Measurements from ENCODE around the gene ZNF511. TPM values are rescaled to one million over a fixed set of nuclear protein-coding genes. Genes with fewer than 3 reads are reported as not detected.

The ZNF511 gene
- total RNA-seq, 1 experiment from 2014 or later = 89.4 TPM

GRCh38 chr10:133346413-133346812 lies 37.7 kb downstream of the ZNF511 start:
- no peak overlapping the region for H3K18ac ChIP-seq (ENCODE audit: insufficient read length, low read depth, low read length)
- Mint-ChIP-seq H3K27me3 (ENCODE audit: low read depth) (peaks cover 26% of the 10 kb centered on the region), H3K36me3 (ENCODE audit: insufficient read depth in 1 of 3, low read depth in 3 of 3) (no peaks in the 10 kb centered on the region; a peak in 2 of 7 replicates), H3K27ac (peak overlapping the region in 1 of 3 experiments; percentile 40; a peak in 1 of 7 replicates), H3K4me3 (no peak overlapping the region; a peak in 1 of 5 replicates), H3K9me3 (no peaks in the 10 kb centered on the region; a peak in 1 of 5 replicates), H3K4me1 (peaks cover 11 to 36% of the 10 kb centered on the region in 2 experiments)
- no peak overlapping the region for H2BK15ac ChIP-seq (ENCODE audit: low read depth, low read length)
- no peak overlapping the region for H3K14ac ChIP-seq (ENCODE audit: insufficient read depth, low read length)
- no peaks in the 10 kb centered on the region for H3K79me2 ChIP-seq (ENCODE audit: insufficient read depth, low read length)
- H3K27me3 ChIP-seq (ENCODE audit: insufficient read depth, low read length) = no peaks in the 10 kb centered on the region; the same call in 1 of the 2 replicates
- WGBS (ENCODE audit: extremely low coverage, insufficient read length, low lambda C conversion rate) = no CpG with 5 or more reads among the region's 11 CpGs
- peaks cover 2% of the 10 kb centered on the region; the same call in 1 of the 2 replicates for H3K4me1 ChIP-seq (ENCODE audit: insufficient read depth, low read length)
- H4K5ac ChIP-seq (ENCODE audit: insufficient read length, low read depth, low read length) = no peak overlapping the region
- H3T11ph ChIP-seq (ENCODE audit: low read length) = no peak overlapping the region
- H3K23ac ChIP-seq (ENCODE audit: insufficient read length, low read depth, low read length) = no peak overlapping the region
- no peaks in the 10 kb centered on the region for H3K23me2 ChIP-seq (ENCODE audit: insufficient read length, low read depth, low read length, poor library complexity, severe bottlenecking)
- no peaks in the 10 kb centered on the region for H3K79me1 ChIP-seq (ENCODE audit: insufficient read depth, low read depth, low read length, poor library complexity, severe bottlenecking)
- H3K9me3 ChIP-seq (ENCODE audit: control insufficient read depth, low read depth, low read length) = no peaks in the 10 kb centered on the region
- no peak overlapping the region for H2BK20ac ChIP-seq (ENCODE audit: low read depth, low read length, poor library complexity, severe bottlenecking)
- no peak overlapping the region for H2AK5ac ChIP-seq (ENCODE audit: insufficient read length, low read length)
- H3K4ac ChIP-seq (ENCODE audit: low read depth, low read length) = no peak overlapping the region
- no peak overlapping the region for H3K9ac ChIP-seq (ENCODE audit: extremely low read depth, insufficient read length, low read length)
- H4K91ac ChIP-seq (ENCODE audit: insufficient read length, low read depth, low read length) = no peak overlapping the region
- TF ChIP-seq, protein P1, sequence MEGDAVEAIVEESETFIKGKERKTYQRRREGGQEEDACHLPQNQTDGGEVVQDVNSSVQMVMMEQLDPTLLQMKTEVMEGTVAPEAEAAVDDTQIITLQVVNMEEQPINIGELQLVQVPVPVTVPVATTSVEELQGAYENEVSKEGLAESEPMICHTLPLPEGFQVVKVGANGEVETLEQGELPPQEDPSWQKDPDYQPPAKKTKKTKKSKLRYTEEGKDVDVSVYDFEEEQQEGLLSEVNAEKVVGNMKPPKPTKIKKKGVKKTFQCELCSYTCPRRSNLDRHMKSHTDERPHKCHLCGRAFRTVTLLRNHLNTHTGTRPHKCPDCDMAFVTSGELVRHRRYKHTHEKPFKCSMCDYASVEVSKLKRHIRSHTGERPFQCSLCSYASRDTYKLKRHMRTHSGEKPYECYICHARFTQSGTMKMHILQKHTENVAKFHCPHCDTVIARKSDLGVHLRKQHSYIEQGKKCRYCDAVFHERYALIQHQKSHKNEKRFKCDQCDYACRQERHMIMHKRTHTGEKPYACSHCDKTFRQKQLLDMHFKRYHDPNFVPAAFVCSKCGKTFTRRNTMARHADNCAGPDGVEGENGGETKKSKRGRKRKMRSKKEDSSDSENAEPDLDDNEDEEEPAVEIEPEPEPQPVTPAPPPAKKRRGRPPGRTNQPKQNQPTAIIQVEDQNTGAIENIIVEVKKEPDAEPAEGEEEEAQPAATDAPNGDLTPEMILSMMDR (conservative IDR thresholded peaks at IDR 0.05) = no peak
- H3K4me2 ChIP-seq (ENCODE audit: insufficient read depth, insufficient read length, low read length) = no peak overlapping the region
- no peak overlapping the region for H2AFZ ChIP-seq (ENCODE audit: low read length)
- H2BK120ac ChIP-seq (ENCODE audit: low read depth, low read length, poor library complexity, severe bottlenecking) = no peak overlapping the region
- H4K8ac ChIP-seq (replicated peaks; ENCODE audit: insufficient read length, low read depth, low read length) = no peak overlapping the region
- no peak overlapping the region for H3K56ac ChIP-seq (ENCODE audit: insufficient read length, low read depth, low read length)
- H4K20me1 ChIP-seq (ENCODE audit: control insufficient read depth, insufficient read depth, insufficient read length) = no peaks in the 10 kb centered on the region
- no peak overlapping the region for H2BK5ac ChIP-seq (ENCODE audit: insufficient read length, low read length)
- DNase-seq = peak; percentile 55
- no peak overlapping the region for H3K27ac ChIP-seq (ENCODE audit: insufficient read length, low read depth, low read length)
- no peak overlapping the region for H2BK12ac ChIP-seq (ENCODE audit: insufficient read length, low read depth, low read length)
